NOMO-1 treated with DMSO at 0.1 percent for 48 hours (cell line): ENCODE measurements around the gene SELENOI.

Experiments used
- DNase-seq: peaks from one replicate; lab custom pipeline; 2025; ENCODE audit not compliant: unreplicated experiment; lab: John Stamatoyannopoulos, UW

Gene SELENOI

DNA sequence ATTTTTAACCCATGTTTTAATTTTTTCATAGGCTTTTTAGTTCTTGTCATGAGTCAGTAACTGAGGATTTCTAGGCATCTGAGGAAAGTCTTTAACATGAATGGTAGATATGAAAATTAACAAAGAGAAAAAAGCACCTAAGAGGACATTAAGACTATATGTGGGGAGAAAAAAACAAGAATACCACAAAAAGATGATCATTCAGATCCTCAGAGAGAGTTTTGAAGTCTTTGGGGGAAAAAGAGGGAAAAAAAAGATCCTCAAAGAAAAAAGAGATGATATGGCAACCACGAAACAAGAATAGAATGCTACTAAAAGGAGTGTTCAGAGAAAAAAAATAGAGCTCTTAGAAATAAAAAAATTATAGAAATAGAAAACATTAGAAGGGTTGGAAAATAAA, 63.8 kb downstream of the SELENOI start:
- no peak for DNase-seq

DNA sequence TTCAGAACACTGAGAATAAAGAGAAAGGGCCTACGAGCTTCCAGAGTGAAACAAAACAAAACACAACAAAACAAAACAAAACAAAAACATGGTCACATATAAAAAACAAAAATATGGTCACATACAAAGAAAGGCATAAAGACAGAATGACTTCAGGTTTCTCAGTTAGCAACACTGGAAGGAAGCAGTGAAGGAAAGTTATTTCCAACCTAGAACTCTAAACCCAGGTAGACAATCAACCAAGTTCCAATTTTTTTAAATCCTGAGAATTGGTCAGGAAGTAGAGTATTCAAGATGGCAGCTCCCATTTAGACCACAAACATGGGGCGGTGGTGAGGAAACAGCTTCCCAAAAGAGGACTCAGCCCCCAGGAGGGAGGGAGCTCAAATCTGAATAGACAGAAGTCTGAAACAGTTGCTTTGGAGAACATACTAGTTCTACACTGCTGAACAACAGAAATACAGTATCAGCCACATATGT, 64.9 kb downstream of the SELENOI start:
- DNase-seq: no peak

DNA sequence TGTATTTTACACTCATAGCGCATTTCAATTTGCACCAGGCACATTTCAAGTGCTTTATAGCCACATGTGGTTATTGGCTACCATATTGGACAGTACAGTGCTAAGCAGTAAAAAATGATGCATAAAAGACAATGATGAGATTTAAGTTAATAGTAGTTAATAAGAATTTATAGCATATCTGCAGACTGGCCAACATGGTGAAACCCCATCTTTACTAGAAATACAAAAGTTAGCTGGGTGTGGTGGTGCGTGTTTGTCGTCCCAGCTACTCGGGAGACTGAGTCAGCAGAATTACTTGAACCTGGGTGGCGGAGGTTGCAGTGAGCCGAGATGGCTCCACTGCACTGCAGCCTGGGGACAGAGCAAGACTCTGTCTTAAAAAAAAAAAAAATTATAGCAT, 65.5 kb downstream of the SELENOI start:
- DNase-seq: no peak

DNA sequence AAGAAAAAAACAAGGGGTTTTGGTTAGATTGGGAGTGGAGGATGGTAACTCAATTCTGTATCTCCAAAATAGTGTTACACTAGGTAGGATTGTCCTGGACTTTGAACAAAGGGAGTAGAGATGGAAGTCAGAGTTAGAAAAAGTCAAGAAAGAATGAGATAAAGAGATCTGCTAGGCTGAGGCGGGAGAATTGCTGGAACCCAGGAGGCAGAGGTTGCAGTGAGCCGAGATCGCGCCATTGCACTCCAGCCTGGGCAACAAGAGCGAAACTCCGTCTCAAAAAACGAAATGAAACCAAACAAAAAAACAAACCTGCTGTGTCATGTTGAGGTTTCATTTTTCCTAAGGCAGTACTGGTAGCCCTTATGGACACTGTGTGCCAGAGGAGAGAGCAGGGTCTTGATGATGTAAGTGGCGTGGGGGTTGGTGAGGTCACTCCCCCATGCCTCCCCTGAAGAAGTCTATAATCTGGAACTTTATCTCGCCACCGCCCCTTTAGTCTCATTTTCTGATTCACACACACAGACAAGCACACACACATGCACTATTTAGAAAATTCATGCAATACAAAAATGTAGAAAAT, 66.2 kb downstream of the SELENOI start:
- peak; percentile 77 for DNase-seq

DNA sequence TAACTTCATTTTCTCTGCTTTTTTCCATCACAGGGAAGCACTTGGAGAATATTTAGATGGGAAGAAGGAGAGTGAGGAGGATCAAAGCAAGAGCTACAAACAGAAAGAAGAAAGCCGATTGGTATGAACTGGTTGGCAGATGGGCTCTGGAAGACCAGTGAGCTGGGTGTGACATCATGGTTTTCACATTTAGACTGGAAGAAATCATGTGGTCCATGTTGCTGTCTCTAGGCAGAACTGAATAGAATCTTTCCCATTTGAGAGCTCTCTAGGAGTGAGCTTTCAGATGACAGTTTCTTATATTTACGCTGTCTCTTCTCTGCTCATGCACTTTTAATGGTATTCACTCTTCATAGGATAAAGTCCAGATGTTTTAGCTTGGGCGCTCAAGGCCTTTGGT, 68.4 kb downstream of the SELENOI start:
- DNase-seq: no peak

DNA sequence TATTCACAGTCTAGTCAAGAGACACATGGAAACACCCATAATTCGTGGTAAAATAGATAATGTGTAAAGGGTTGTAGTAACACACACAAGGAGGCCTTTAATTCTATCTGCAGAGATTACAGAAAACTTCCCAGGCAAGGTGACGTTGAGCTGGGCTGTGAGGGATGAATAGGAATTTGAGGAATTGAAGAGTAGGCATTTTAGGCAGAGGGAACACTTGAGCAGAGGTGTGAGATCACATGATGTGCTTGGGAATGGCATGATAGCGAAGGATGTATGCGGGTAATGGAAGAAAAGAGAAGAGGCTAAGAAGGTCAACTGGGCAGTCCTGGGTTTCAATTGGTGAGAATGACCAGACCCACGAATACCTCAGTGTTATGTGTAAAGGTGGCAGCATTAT, 76.0 kb downstream of the SELENOI start:
- no peak for DNase-seq

DNA sequence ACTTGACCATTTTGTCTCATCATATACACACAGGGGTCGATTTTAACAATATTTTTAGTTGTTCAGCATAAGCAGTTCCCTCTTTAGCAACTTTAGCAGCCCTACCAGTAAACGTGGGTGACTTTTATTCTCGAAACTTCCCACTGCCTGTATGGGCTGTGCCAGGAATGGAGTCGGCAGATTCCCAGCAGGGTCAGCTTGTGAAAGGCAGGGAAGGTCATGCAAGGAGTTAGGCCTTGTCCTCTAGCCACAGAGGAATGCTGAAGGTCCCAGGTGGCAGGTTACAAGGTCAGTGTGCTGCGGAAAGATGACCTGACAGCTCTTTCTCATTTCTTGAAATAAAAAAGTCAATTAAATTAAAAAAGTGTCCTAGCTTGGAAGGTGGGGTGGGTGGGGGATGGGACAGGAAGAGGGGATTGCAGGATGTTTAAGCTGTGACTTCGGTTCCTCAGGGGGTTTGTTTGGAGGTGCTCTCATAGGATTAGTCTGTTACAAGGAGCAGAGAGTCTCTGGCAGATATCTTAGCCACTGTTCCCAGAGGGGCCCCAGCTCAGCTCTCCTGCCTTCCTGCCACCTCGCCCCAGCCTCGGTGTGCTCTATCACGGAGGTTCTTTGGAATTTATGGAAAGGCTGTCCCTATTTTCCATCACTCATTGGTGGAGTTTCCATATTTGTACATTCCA, 77.1 kb downstream of the SELENOI start:
- DNase-seq: no peak

DNA sequence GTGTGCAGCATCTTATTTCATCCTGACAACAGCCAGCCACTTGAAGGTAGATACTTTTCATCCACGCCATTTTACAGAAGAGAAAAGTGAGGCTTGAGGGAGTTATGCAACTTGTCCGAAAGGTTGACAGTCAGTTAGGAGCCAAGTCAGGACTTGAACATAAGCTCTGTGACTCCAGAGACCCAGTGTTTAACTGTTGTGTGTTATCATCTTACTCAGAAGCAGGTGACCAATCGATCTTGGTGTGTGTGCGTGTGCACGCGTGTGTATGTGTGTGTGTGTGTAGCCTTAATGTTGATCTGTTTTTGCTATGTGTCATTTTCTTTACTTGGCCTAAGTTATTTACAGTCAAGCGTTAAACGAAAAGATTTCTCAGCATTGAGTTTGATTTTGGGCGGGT, 77.8 kb downstream of the SELENOI start:
- no peak for DNase-seq

DNA sequence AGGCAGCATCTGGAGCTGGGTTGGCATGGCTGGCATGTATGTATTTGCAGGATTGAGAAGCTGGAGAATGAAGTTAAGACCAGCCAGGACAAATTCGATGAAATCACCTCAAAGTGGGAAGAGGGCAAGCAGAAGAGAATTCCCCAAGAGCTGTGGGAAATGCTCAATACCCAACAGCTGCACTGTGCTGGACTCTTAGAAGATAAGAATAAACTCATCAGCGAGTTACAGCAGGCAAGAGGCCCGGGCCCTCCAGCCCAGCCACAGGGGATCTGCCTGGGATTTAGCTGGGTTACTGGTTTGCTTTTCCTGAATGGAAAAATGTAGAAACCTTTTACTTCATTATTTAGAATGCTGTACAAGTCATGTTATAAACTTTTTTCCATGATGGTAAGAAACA, 78.3 kb downstream of the SELENOI start:
- no peak for DNase-seq

DNA sequence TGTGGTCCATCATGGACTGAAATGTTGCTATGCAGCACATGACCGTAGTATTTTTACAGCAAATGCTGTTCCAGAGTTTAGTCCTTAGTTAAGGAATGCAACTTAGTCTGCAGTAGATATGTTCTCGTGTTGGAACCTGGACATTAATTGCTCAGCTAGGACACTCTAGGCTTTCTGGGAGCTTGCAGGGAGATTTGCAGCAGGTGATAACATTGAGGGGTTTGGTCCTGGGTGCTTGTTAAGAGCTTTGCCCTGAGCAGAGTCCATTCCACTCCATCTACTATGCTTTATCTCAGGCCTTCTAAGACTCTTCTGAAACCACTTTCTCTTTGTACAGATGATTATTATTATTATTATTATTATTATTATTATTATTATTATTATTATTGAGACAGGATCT, 82.9 kb downstream of the SELENOI start:
- DNase-seq: no peak

DNA sequence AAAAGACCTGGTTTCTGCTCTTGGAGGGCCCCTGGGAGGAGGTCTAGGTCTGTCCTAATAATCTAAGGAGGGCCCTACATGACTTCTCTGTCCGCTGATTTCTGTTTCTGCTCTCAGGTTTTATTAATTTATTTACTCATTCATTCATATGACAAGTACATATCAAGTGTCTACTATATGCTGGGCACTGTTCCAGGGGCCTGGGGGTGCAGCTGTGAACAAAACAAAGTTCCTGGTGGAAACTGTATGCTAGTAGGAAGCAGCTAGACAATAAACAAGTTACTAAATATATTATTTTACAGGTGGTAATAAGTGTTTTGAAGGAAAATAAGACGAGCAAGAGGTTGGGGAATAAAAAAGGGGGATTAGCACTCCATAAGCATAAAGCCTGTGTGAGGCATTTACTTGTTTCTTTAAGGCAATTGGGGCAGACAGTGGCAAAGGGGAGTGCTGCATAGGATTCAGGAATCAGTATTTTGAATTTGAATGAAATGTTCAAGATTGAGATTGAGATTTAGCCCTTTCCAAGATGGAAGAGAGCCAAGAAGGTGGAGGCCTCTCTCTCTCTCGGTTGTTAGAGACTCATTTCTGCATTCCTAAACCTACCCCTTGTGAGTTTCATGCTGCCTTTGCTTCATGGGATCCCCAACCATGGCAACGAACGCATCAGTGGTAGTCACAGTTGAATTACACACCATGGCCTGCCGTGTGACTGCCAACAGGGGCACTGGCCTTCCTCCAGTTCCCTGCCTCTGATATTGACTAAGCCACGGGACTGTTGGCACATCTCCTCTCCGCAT, 84.0 kb downstream of the SELENOI start:
- DNase-seq: no peak

DNA sequence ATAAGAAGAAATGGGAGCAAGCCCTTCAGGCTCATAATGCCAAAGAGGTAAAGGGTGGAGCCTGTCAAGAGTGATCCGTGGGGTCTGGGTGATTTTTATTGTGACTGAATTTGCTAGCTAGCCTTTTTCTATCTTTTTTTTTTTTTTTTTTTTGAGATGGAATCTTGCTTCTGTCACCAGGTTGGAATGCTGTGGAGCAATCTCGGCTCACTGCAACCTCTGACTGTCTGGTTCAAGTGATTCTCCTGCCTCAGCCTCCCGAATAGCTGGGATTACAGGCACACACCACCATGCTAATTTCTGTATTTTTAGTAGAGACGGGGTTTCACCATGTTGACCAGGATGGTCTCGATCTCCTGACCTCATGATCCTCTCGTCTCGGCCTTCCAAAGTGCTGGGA, 84.9 kb downstream of the SELENOI start:
- no peak for DNase-seq

DNA sequence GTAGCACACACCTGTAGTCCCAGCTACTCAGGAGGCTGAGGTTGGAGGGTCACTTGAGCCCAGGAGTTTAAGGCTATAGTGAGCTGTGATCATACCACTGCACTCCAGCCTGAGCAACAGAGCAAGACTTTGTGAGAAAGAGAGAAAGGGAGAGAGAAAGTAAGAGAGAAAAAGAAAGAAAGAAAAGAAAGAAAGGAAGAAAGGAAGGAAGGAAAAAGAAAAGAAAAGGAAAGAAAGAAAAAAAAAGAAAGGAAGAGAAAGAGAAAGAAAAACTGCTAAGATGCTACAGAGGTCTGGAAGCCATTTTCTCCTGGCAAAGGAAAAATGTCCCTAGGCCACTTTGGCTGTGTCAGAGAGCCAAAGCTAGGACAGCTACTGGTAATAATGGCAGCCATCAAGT, 86.4 kb downstream of the SELENOI start:
- DNase-seq: no peak

DNA sequence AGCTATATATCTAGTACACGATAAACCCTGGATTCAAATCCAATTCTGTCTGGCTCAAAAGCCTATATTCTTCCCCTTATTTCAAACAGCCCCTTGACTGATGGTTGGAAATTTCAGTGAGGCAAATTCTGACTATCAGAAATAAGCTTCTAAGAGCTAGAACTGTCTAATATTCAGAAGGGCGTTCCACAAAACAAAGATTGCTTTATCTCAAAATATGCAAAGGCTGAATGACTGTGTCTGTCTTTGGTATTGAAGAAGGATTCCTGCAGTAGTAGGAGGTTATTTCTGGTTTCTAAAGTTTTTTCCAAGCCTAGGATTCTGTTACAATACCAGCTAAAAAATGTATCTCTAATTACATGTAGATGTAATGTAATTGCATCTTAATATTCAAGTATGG, 86.9 kb downstream of the SELENOI start:
- DNase-seq: no peak

DNA sequence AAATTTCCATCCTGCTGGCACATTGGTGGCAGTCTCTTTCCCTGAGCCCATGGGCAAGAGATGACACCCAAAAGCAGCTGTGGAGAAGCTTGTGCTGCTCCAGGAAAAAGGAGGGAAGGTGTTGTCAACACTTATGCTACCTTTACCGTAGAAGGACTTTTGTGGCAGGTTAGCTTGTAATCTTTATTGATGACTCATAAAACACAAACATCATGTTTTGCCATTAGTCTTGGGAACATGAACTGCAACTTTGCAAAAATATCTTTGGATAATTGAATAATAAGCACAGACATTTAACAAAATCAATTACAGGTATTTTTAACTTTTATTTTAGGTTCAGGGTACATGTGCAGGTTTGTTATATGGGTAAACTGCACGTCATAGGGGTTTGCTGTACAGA, 89.2 kb downstream of the SELENOI start:
- DNase-seq: no peak

DNA sequence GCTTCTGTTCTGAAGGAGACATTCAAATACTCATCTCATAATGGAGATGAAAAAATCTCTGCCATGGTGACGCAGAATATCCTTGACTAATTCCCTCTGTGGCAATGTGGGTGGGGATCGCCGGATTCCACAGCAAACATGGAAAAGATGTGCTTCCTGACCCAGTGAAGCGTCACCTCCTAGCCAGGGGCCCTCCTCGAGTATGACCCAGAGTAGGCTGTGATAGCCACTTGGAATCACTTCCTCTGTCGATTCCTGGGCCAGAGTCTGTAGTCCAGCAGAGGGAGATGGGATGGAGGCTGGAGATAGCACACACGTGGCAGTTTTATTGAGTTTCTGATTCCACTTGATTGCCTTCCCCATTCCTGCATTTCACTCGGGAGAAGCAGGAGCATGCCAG, 92.6 kb downstream of the SELENOI start:
- no peak for DNase-seq

DNA sequence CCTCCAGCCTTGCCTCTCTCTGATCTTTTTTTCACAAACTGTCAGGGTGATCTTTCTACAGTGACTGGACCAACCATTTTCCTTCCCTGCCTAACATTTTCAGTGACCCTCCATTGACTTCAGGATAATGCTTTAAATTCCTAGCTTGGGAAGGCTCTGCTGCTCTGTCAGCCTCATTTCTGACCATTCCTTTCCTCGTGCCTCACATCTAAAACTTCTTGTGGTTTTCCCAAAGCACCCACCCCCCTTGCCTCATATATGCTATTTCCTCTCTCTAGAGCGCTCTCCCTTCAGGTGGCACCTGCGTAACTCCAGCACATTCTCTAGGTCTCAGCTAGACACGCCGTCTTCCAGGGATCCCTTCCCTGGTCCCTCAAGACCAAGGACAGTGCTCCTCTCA, 93.0 kb downstream of the SELENOI start:
- DNase-seq: no peak

DNA sequence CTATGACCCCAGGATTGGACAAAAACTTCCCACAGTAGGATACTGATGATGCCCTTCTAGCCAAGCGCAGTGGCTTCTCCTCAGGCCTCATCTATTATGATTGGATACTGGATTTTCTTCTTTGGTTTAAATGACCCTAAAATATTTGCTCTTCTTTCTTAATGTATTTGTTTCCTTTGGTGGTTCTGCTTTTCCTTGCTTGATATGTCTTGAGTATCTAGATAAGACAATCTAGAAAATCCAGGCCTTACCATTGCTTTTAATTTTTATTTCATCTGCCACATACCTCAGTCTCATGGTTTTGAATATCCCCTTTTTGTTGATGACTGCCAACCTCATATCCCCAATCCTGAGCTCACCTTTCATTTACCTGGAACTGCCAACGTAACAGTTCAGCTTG, 96.4 kb downstream of the SELENOI start:
- no peak for DNase-seq

DNA sequence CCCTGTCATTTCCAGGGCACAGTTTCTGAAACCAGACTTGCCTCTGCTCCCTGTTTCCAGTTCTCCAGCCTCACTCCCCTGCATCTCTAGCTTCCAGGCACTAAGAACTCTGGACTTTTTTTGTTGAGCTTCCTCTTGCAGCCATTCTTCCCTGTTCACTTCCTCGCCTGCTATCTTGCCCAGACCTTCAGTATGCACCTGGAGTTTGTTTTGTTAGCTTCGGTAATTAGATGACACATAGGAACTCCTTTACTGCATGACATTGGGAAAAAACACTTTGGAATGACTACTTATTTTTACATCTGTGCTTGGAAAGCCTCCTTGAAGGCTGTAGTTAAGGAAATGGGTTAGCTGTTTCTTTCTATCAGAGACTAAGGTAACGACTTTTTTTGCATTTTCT, 96.8 kb downstream of the SELENOI start:
- DNase-seq: no peak

DNA sequence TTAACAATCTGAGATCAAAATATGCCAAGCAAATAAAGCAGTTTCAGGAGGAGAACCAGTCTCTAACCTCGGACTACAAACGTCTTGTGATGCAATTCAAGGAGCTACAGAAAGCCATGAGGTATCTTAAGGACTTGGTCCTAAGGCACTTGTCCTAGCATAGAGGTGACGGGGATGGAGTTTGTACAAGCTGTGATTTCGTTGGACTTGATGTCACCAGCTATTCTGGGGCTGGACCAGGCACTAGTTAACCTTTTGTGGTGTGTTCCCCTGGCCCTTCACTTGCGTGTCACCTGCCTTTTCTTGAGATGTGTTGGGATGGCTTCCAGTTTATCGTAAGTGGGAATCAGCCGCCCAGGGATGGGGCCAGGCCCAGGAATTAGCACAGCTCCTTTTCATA, 98.3 kb downstream of the SELENOI start:
- DNase-seq: no peak
